GM19372 (cell line): ENCODE data around the gene EPHA1.
"Not testable (repeated sequence)": the region's sequence is repeated elsewhere in the genome, so short reads cannot be mapped to it uniquely, and the experiment has no call there.

Experiments
- ATAC-seq: cut with Tn5 transposase; IDR thresholded peaks from one replicate; pipeline ENCODE4 v1.9.1; 2021; ENCODE audit warnings: mild to moderate bottlenecking, low read depth, moderate library complexity; ENCODE audit not compliant: unreplicated experiment

Gene EPHA1

GRCh38 chr7:143406002-143406357 lies 2.7 kb downstream of the EPHA1 start:
- ATAC-seq, result no peak

- ATAC-seq, result no peak
Measured at GRCh38 chr7:143405173-143406001, 3.3 kb downstream of the EPHA1 start.

- not testable (repeated sequence) for ATAC-seq
Measured at GRCh38 chr7:143402233-143402632, 6.4 kb downstream of the EPHA1 start.

- no peak for ATAC-seq
Measured at GRCh38 chr7:143401265-143401664, 7.4 kb downstream of the EPHA1 start.

DNA sequence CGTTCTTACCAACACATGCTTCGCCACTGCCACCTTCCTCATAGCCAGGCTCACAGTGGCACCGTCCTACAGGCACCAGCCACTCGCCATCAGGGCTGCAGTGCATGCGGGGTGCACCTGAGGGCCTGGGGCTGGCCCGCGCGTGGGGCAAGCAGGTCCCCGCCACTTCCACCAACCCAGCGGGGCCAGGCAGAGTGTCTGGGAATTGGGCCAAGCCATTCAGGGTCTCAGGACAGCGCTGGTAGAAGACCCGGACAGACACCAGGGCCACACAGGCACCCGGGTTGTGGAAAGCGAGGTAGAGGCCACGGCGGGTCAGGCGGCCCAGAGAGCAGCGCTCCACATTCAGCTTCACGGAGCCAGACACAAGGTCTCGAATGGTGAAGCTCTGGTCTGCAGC lies 9.0 kb downstream of the EPHA1 start:
- no peak for ATAC-seq

- ATAC-seq, result no peak
Measured at GRCh38 chr7:143399151-143399550, 9.5 kb downstream of the EPHA1 start.

DNA sequence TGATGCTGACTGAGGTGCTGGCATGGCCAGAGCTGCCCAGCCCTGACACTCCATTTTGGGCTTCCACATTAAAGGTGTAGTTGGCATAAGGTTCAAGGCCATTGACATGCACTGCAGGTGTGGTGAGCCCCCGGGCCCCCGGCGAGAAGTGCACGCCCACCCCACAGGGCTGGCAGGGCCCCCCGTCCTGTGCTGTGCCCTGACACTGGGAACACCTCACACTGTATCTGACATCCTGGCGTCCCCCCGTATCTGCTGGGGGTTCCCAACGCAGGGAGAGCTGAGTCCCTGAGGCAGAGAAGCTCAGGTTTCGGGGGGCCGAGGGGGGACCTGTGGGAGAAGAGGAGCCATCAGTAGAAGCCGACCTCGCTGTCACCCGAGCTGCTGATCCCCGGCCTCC lies 10.0 kb downstream of the EPHA1 start:
- ATAC-seq, result no peak

DNA sequence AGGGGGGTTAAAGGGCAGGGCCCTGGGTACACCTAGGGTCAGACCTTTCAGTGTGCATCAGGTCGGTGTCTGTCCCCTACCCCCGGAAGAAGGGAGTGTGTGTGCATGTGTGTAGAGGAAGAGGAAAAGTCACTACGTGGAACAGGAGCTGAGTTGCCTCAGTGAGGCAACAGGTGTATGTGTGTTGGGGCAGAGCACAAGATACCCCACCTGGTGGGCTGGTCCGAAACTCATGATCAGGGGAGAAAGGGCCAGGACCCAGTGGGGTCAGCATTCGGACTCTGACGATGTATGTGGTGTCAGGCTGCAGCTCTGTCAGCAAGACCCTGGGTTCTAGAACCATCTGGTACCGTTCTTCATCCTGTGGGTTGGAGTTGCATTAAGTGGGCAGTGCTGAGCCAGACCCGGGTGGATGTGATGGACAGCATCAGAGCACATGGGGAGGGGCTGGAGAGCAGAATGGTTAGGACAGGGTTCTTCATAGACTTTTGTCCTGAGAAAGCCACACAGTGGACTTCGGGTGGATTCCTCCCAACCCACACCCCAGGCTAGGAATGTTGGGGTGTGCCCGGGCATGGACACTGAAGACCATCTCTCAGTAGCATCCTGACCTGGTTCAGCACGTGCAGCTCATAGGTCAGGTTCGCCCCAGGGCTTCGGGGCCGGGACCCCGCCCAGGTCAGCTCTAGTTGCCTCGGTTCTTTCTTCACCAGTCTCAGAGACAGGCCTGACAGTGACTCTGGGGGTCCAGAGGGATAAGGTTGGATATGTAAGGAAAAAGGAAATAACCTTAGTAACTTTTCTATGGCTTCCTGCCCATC lies 10.7 kb downstream of the EPHA1 start:
- no peak for ATAC-seq

DNA sequence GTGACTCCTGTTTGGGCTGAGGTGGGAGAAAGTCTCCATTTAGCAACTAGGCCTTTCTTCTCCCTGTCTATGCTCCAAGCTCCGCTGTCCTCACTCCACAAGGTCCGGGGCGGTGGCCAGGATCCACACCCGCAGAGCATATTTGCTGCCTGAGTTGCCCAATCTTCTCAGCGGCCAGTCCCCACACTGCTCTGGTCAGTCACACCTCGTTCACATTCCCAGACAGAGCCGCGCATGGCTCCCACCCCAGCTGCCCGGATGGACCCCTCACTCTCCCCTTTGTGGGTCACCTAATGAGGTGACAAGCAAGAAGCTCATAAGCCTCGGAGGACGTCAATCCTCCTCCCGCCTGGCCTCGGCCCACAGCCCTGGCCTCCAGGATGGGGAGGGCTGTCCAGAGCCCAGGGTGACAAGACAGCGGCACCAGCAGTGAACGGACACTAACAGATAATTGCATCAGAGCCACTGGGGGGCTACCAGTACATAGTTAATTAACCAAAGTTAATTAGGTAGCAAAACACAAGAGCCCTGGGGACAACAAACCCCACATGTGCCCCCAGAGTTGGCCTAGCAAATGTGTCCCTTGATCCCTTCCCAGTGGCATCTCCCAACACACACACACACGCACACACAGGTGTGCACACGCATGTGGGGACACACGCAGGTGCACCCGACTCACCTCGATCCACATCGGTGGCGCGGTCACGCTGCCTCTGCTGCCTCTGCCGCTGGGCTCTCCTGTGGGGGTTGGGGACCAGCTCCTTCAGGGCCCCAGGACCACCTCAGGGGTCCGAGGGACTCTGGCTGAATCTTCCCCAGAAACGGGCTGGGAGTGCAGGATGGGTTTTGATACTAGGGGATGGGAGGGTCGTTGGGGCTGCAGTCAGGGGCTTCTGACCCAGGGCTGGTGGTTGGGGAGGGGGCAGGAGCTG lies 11.8 kb downstream of the EPHA1 start:
- ATAC-seq, result no peak

- ATAC-seq, result no peak
Measured at GRCh38 chr7:143396182-143396581, 12.5 kb downstream of the EPHA1 start.

- ATAC-seq, result no peak
Measured at GRCh38 chr7:143395187-143396149, 13.2 kb downstream of the EPHA1 start.

DNA sequence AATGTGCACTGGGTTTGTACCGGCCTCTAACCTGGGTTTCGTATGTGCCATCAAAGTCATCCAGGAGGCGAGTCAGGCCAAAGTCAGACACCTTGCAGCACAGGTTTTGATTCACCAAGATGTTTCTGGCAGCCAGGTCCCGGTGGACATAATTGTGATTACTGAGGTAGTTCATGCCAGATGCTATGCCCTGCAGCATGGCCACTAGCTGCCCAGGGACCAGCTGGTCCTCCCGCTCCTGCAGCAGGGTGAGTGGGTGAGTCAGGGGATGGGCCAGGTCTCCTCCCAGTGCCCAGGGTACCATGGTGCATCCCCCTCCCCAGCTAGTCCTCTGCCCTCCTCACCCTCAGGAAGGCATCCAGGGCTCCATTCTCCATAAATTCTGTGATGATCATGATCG lies 13.9 kb downstream of the EPHA1 start:
- ATAC-seq, result no peak

DNA sequence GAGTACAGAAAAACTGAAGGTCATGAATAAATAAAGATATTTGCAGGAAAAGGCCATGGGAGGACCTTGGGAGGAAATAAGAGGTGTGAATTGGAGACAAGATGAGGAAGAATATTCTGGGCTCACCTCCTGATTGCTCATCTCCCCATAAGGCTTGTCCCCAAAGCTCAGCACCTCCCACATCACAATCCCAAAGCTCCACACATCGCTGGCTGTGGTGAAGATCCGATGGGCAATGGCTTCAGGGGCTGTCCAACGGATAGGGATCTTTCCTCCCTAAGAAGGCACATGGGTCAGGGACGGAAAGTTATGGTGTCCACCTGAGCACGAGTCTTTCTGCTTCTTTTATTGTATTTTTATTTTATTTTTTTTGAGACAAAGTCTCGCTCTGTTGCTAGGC lies 14.6 kb downstream of the EPHA1 start:
- no peak for ATAC-seq

GRCh38 chr7:143393267-143394041 lies 15.2 kb downstream of the EPHA1 start:
- no peak for ATAC-seq

- ATAC-seq, result no peak
Measured at GRCh38 chr7:143392875-143393266, 15.8 kb downstream of the EPHA1 start.

DNA sequence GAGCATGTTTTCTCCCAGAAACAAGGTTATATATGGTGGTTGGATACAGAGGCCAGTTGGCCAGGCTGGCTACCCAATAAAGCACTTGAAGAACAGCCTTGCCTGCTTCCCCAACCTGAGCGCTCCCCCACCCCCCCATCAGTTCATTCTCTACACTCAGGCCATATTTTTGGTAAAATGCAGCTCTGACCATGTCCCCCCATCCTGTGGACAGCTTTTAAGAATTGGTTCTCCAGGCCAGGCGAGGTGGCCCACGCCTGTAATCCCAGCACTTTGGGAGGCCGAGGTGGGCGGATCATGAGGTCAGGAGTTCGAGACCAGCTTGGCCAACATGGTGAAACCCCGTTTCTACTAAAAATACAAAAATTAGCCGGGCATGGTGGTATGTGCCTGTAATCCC lies 16.2 kb downstream of the EPHA1 start:
- not testable (repeated sequence) for ATAC-seq

DNA sequence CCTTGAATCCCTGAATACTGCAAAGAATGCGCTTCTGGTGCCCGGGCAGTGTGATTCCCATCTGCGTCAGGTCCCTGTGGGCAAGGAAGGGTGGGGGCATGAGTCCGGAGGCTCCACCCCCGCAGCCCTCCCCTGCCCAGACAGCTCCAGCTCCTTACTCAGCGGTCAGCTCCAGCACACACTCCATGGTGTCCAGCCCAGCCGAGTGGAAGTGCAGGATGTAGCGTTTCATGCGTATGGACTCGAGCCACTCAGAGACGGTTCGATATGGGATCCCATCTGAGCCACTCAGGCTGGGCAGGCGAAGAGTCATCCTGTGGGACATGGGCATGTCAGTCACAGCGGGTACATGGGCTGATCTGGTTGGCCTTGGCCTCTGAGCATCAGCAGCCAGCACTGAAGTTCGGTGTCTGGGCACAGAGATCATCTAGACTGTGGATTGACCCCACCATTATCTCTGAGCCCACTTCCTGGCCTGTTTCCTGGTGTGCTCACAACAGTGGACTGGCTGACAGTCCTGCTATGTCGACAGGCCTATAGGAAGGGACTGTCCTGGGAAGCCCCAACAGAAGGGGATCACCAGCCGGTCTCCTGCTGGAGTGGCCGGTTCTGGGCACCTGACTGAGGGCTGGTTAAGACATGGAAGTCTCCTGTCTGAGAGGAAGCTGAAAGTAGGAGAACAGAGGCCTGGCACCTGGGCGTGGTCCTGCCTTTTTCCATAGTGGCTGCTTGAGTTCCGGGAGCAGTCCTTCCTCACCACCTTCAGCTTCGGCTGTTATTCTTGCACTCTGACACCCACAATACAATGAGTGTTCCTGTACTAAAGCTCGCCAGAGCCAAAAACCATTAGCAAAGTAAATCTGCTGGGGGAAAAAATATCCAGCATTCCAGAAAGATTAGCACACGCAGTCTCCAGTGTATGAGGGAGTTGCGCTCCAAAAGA lies 16.9 kb downstream of the EPHA1 start:
- no peak for ATAC-seq
